HL-60 (cell line): Measurements from ENCODE around the gene ID2.

ENCODE experiments used
- DNase-seq, 2 experiments: peaks; one replicate each; pipeline ENCODE4 v3.0.0-alpha.2; 2010 to 2020; ENCODE audit warnings: low read depth in 1 of 2, low spot score in 1 of 2
- H3K27ac ChIP-seq: fragments of 250-450 bp; sonication (Bioruptor Pico); replicated peaks from 2 replicates; pipeline ENCODE4 v1.5.1; 2020; ENCODE audit warnings: mild to moderate bottlenecking, moderate library complexity
- H3K27me3 ChIP-seq: fragments of 250-450 bp; sonication (Bioruptor Pico); 2 replicates; pipeline ENCODE4 v1.5.1; 2021; ENCODE audit warnings: mild to moderate bottlenecking, moderate library complexity; ENCODE audit not compliant: insufficient read depth, poor library complexity, severe bottlenecking
- H3K4me3 ChIP-seq: replicated peaks from 2 replicates; pipeline ENCODE4 v1.5.1; 2011; ENCODE audit warnings: mild to moderate bottlenecking, control low read depth, low read length; ENCODE audit not compliant: insufficient read depth
- CTCF ChIP-seq: IDR thresholded peaks from one replicate; pipeline ENCODE4 v1.5.1; 2011; ENCODE audit warnings: low read length, control low read depth, inconsistent platforms; ENCODE audit not compliant: insufficient read depth
- GABPA ChIP-seq: IDR thresholded peaks from 2 replicates; pipeline ENCODE4 v1.6.1; 2012; ENCODE audit warnings: low read depth
- POLR2AphosphoS5 ChIP-seq: IDR thresholded peaks from 2 replicates; pipeline ENCODE4 v1.6.1; 2012; ENCODE audit warnings: low read depth
- REST ChIP-seq: IDR thresholded peaks from 2 replicates; pipeline ENCODE4 v1.6.1; 2012; ENCODE audit warnings: low read depth; ENCODE audit not compliant: insufficient replicate concordance
- SPI1 ChIP-seq: IDR thresholded peaks from 2 replicates; pipeline ENCODE4 v1.6.1; 2012; ENCODE audit warnings: low read depth, mild to moderate bottlenecking, borderline replicate concordance

The ID2 gene

GRCh38 chr2:8679567-8679826, 2.4 kb upstream of the ID2 start:
- Histone ChIP-seq H3K27me3 (no peaks in the 10 kb centered on the region), H3K27ac (no peak overlapping the region), H3K4me3 (no peak overlapping the region)
- DNase-seq = no peak
- TF ChIP-seq GABPA (no peak), CTCF (no peak), SPI1 (no peak), POLR2AphosphoS5 (no peak), REST (no peak)

- H3K27me3 ChIP-seq = no peaks in the 10 kb centered on the region
- H3K4me3 ChIP-seq = no peak overlapping the region
- no peak for TF ChIP-seq SPI1
- no peak for TF ChIP-seq GABPA
- no peak for TF ChIP-seq POLR2AphosphoS5
- TF ChIP-seq CTCF = no peak
- TF ChIP-seq REST = no peak
- H3K27ac ChIP-seq = no peak overlapping the region
- no peak for DNase-seq
These were observed 1.8 kb upstream of the ID2 start for GRCh38 chr2:8679827-8680731.

GRCh38 chr2:8680822-8681760, 765 bp upstream of the ID2 start:
- peak; percentile 30 to 64 for DNase-seq
- H3K27ac ChIP-seq = peak overlapping the region; percentile 46
- H3K4me3 ChIP-seq = peak overlapping the region; percentile 62
- TF ChIP-seq GABPA = no peak
- no peak for TF ChIP-seq CTCF
- TF ChIP-seq REST = no peak
- TF ChIP-seq SPI1 = no peak
- no peak for TF ChIP-seq POLR2AphosphoS5
- H3K27me3 ChIP-seq = no peaks in the 10 kb centered on the region
